ENCODE data around the gene EYA4.
"Not testable (repeated sequence)": the region's sequence is repeated elsewhere in the genome, so short reads cannot be mapped to it uniquely, and the experiment has no call there.

EYA4 gene

DNA sequence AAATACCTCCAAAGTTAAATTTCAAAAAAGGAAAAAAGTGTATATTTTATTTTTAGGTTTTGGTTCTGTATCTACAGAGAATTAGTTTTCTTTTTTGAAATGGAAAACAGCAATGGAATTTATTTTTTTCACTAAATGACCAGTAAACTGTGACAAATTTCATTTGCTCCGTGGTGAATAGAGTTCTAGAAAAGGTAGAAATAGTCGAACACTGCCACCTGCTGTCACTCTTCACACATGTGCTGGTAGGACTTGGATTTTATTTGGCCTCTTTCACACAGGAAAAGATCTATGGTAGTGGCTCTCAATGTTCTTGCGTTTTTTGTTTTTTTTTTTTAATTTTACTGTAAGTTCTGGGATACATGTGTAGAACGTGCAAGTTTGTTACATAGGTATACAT lies 312.5 kb downstream of the EYA4 start:
- in situ Hi-C loops (cut with MboI; ENCODE audit: low pct_unique_long_range_greater_than_20kb, low sequenced_read_pairs, unreplicated experiment): loop anchor here (10.0 to 25.0 kb wide), 2 partner anchors 534 to 719 kb away; no protein-coding TSS in a partner anchor
- peak; percentile 23 for DNase-seq (ENCODE audit: low spot score)
- TF ChIP-seq, protein P1, sequence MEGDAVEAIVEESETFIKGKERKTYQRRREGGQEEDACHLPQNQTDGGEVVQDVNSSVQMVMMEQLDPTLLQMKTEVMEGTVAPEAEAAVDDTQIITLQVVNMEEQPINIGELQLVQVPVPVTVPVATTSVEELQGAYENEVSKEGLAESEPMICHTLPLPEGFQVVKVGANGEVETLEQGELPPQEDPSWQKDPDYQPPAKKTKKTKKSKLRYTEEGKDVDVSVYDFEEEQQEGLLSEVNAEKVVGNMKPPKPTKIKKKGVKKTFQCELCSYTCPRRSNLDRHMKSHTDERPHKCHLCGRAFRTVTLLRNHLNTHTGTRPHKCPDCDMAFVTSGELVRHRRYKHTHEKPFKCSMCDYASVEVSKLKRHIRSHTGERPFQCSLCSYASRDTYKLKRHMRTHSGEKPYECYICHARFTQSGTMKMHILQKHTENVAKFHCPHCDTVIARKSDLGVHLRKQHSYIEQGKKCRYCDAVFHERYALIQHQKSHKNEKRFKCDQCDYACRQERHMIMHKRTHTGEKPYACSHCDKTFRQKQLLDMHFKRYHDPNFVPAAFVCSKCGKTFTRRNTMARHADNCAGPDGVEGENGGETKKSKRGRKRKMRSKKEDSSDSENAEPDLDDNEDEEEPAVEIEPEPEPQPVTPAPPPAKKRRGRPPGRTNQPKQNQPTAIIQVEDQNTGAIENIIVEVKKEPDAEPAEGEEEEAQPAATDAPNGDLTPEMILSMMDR (IDR thresholded peaks at IDR 0.05; ENCODE audit: extremely low read depth, insufficient read depth, missing control alignments): peak; percentile 66

DNA sequence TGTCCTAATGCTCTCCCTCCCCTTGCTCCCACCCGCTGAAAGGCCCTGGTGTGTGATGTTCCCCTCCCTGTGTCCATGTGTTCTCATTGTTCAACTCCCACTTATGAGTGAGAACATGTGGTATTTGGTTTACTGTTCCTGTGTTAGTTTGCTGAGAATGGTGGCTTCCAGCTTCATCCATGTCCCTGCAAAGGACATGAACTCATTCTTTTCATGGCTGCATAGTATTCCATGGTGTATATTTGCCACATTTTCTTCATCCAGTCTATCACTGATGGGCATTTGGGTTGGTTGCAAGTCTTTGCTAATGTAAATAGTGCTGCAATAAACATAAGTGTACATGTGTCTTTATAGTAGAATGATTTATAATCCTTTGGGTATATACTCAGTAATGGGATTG lies 313.0 kb downstream of the EYA4 start:
- DNase-seq (ENCODE audit: low spot score): not testable (repeated sequence)
- in situ Hi-C loops (cut with MboI; ENCODE audit: low pct_unique_long_range_greater_than_20kb, low sequenced_read_pairs, unreplicated experiment): loop anchor here (10.0 to 25.0 kb wide), 2 partner anchors 533 to 719 kb away; no protein-coding TSS in a partner anchor

DNA sequence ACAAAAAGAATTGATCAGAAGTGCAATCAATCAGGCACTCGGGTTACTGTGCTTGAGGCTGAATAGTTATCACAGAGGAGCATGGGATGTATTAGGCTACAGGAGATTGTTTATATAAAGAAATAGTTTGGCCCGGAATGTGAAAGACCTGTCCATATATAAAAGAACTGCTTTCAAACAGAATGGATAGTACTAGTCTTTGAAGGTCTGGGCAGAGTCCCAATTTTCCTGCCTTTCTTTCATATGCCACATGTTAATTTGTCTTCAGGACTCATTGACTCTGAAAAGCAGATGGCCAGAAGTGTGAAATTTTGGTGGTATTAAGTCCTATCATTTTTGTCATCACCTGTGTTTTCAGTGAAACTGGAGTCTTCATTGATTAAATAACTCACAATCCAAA lies 314.5 kb downstream of the EYA4 start:
- in situ Hi-C loops (cut with MboI; ENCODE audit: low pct_unique_long_range_greater_than_20kb, low sequenced_read_pairs, unreplicated experiment): loop anchor here (10.0 to 25.0 kb wide), 2 partner anchors 532 to 721 kb away; no protein-coding TSS in a partner anchor
- TF ChIP-seq, protein P1 (IDR thresholded peaks at IDR 0.05; ENCODE audit: extremely low read depth, insufficient read depth, missing control alignments): no peak
- DNase-seq (ENCODE audit: low spot score): no peak

DNA sequence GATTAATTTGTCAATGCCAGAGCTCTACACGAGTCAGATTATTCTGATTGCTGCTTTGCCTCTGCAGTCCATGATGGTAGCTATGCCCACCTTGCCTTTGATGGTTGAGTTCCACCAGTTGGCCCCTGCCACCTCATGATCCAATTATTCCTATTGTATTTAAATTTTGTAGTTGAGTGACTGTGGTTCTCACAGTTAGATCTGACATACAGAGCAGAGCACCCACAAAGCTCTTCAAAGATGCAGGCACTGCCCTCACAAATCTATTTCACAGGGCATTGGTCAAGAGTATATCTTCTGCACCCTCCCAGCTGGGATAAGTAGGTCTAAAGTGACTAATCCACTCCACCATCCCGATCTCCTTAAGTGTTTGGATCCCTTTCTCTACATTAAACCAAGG lies 318.8 kb downstream of the EYA4 start:
- in situ Hi-C loops (cut with MboI; ENCODE audit: low pct_unique_long_range_greater_than_20kb, low sequenced_read_pairs, unreplicated experiment): loop anchor here (10.0 to 25.0 kb wide), 2 partner anchors 527 to 725 kb away; no protein-coding TSS in a partner anchor
- TF ChIP-seq, protein P1 (IDR thresholded peaks at IDR 0.05; ENCODE audit: extremely low read depth, insufficient read depth, missing control alignments): no peak
- no peak for DNase-seq (ENCODE audit: low spot score)

DNA sequence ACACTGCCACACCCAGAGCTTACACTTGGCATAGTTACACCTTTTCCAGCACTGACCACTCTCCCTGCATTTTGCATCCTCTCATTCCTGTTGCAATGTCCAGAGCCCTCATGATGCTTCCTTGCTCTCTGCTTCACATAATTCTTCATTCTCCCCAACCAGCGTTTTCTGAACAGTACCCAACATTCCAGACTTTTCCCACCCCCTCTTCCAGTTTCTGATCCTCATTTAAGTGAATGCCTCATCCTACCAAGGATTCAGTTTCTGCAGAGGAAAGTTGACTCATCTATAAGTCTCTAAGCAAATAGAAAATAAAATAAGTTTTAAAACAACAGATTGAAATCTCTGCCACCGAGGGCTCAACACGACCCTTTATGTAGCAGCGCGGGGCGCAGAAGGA lies 326.5 kb downstream of the EYA4 start:
- in situ Hi-C loops (cut with MboI; ENCODE audit: low pct_unique_long_range_greater_than_20kb, low sequenced_read_pairs, unreplicated experiment): loop anchor here (25.0 kb wide), 1 partner anchor 520 kb away; no protein-coding TSS in a partner anchor
- no peak for DNase-seq (ENCODE audit: low spot score)
- TF ChIP-seq, protein P1 (IDR thresholded peaks at IDR 0.05; ENCODE audit: extremely low read depth, insufficient read depth, missing control alignments): no peak

DNA sequence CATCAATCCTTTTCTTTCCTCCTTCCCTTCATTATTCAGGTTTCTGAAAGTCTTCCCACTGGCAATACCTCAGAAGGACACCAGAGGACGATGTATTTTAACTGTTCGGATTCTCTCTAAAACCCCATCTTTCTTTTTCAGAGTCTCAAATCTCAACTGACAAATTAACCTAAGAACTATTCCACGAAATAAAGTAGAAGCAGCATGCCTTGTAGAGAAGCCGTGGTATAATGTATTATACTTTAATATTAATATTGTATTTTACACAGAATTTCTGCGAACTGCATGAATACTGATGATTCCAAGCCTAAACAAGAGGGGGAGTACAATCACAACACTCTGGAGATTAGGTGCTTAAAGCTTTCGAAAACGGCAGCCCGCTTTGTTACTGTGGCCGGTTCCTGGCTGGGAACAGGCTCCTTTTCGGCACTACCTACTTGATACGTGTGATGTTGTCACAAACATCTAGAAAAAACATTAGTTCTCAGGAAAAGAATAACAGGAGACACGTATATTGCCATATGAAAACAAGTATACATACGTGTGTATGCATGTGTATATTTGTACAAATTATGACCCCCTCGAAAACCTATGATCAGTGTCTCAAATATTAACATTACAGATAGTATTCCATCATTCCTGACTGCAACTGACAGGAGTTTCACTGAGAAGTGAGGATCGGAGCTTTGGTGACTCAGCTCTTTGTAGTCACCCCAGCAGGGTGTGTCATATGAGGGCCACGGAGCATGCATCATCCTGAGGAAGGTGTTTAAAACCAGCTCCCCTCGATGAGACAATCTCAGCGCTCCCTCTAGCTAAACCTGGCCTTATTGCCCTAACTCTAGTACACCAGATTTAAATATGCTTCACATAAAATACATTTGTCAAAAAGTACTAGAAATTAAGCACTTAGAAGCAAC lies 328.1 kb downstream of the EYA4 start:
- peak; percentile 41 for DNase-seq (ENCODE audit: low spot score)
- in situ Hi-C loops (cut with MboI; ENCODE audit: low pct_unique_long_range_greater_than_20kb, low sequenced_read_pairs, unreplicated experiment): loop anchor here (25.0 kb wide), 1 partner anchor 518 kb away; no protein-coding TSS in a partner anchor
- TF ChIP-seq, protein P1 (IDR thresholded peaks at IDR 0.05; ENCODE audit: extremely low read depth, insufficient read depth, missing control alignments): peak; percentile 50

DNA sequence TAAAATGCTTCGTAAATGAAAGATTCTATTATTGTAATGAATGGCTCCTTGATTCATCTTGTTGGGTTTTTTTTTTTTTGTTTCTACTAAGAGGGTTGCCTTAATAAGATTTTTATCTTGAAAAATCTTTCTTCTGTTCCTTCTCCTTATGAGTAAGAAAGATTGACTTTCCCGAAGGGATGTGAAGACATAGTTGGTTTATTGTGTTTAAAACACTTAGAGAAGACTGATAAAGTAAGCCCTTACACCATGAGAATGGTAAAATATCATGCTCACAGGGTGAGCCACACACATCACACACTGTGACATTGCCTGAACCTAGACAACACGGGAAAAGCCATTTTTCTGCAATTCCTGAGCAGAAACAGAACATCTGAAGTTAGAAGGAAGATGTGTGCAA lies 330.5 kb downstream of the EYA4 start:
- TF ChIP-seq, protein P1 (IDR thresholded peaks at IDR 0.05; ENCODE audit: extremely low read depth, insufficient read depth, missing control alignments): no peak
- no peak for DNase-seq (ENCODE audit: low spot score)
- in situ Hi-C loops (cut with MboI; ENCODE audit: low pct_unique_long_range_greater_than_20kb, low sequenced_read_pairs, unreplicated experiment): loop anchor here (25.0 kb wide), 1 partner anchor 516 kb away; no protein-coding TSS in a partner anchor
